ENCODE data around the gene MCMBP.
"Not testable (repeated sequence)": the region's sequence is repeated elsewhere in the genome, so short reads cannot be mapped to it uniquely, and the experiment has no call there.

MCMBP gene

GRCh38 chr10:119872610-119872859 lies at the start of gene MCMBP:
MCMBP (minus strand) TSS chr10:119872843; CDS start chr10:119872584, 259 bp downstream.
- no peak for DNase-seq

- peak; percentile 66 to 97 (median 92) for DNase-seq
Observed at GRCh38 chr10:119919826-119920225, 47.2 kb upstream of the MCMBP start.

- DNase-seq = peak; percentile 38 to 81 (median 70)
Observed at GRCh38 chr10:119919271-119919670, 46.6 kb upstream of the MCMBP start.

GRCh38 chr10:119917777-119918176 lies 45.1 kb upstream of the MCMBP start:
- peak in 2 of 3 donors; percentile 23 to 40 for DNase-seq

GRCh38 chr10:119910689-119911088 lies 38.0 kb upstream of the MCMBP start:
- no peak for DNase-seq

- no peak for DNase-seq
Observed at GRCh38 chr10:119908166-119908565, 35.5 kb upstream of the MCMBP start.

- not testable (repeated sequence) for DNase-seq
Observed at GRCh38 chr10:119907695-119908094, 35.1 kb upstream of the MCMBP start.

- no peak for DNase-seq
Observed at GRCh38 chr10:119903946-119904666, 31.5 kb upstream of the MCMBP start.

GRCh38 chr10:119898577-119898976 lies 25.9 kb upstream of the MCMBP start:
- no peak for DNase-seq

GRCh38 chr10:119896937-119897770 lies 24.5 kb upstream of the MCMBP start:
- no peak for DNase-seq

- DNase-seq = peak; percentile 27 to 66 (median 60)
Observed at GRCh38 chr10:119896061-119896655, 23.5 kb upstream of the MCMBP start.

GRCh38 chr10:119893845-119894427 lies 21.3 kb upstream of the MCMBP start:
- DNase-seq = no peak

- DNase-seq = no peak
Observed at GRCh38 chr10:119893074-119893473, 20.4 kb upstream of the MCMBP start.

GRCh38 chr10:119892188-119893065 lies 19.8 kb upstream of the MCMBP start, which contains the start of gene SEC23IP:
SEC23IP (plus strand) TSS chr10:119892730; CDS start chr10:119892783, 53 bp downstream.
- peak; percentile 97 for DNase-seq

- not testable (repeated sequence) for DNase-seq
Observed at GRCh38 chr10:119891849-119892187, 19.2 kb upstream of the MCMBP start.

GRCh38 chr10:119890307-119890706 lies 17.7 kb upstream of the MCMBP start:
- DNase-seq = not testable (repeated sequence)

- DNase-seq = peak; percentile 18 to 40 (median 27)
Observed at GRCh38 chr10:119889201-119889600, 16.6 kb upstream of the MCMBP start.

GRCh38 chr10:119888715-119889114 lies 16.1 kb upstream of the MCMBP start:
- peak; percentile 63 to 78 (median 69) for DNase-seq

GRCh38 chr10:119886070-119886469 lies 13.4 kb upstream of the MCMBP start:
- DNase-seq = not testable (repeated sequence)

- DNase-seq = not testable (repeated sequence)
Observed at GRCh38 chr10:119883901-119884611, 11.4 kb upstream of the MCMBP start.

- no peak for DNase-seq
Observed at GRCh38 chr10:119878524-119878923, 5.9 kb upstream of the MCMBP start.
